PC-9 (cell line): Measurements from ENCODE around the gene SLC35G2. TPM values are rescaled to one million over a fixed set of nuclear protein-coding genes. Genes with fewer than 3 reads are reported as not detected.

Experiments
- BruUV-seq: library from RNA; stranded (reverse); fragments of 400-500 nt; replicated peaks from 2 replicates; lab custom pipeline; 2021; lab: Mats Ljungman, UMichigan
- CTCF ChIA-PET: fragments of 300-600 bp; sonication (Branson Sonifier 250); formaldehyde crosslinking; loops from one replicate; lab custom pipeline; 2022; ENCODE audit warnings: antibody characterized with exemption; lab: Charles Lee
- POLR2A ChIA-PET: fragments of 300-600 bp; sonication (Branson Sonifier 250); formaldehyde crosslinking; loops from one replicate; lab custom pipeline; 2022; ENCODE audit warnings: antibody characterized with exemption; ENCODE audit not compliant: unreplicated experiment; lab: Charles Lee
- DNase-seq, 2 experiments: peaks; one replicate each; pipeline versions ENCODE4 v3.0.0 to v3.0.0-alpha.2; 2015 to 2022; ENCODE audit warnings: mixed read lengths in 1 of 2
- H2AFZ ChIP-seq: fragments of 200-600 bp; sonication (generic); 2 replicates; pipeline ENCODE4 v1.8.1; 2017; ENCODE audit warnings: antibody characterized with exemption
- H3F3A ChIP-seq: fragments of 200-600 bp; sonication (generic); 2 replicates; pipeline ENCODE4 v1.8.1; 2017; ENCODE audit warnings: antibody characterized with exemption, mild to moderate bottlenecking, low read depth; ENCODE audit not compliant: insufficient read depth
- H3K27ac ChIP-seq: fragments of 200-600 bp; sonication (generic); 2 replicates; pipeline ENCODE4 v1.6.1; 2016; ENCODE audit warnings: mixed run types
- H3K27me3 ChIP-seq: fragments of 200-600 bp; sonication (generic); 2 replicates; pipeline ENCODE4 v1.6.1; 2016; ENCODE audit warnings: low read depth, mixed run types; ENCODE audit not compliant: insufficient read depth
- H3K36me3 ChIP-seq: fragments of 200-600 bp; sonication (generic); 2 replicates; pipeline ENCODE4 v1.6.1; 2016; ENCODE audit warnings: low read depth, mixed run types
- H3K4me1 ChIP-seq: fragments of 200-600 bp; sonication (generic); replicated peaks from 2 replicates; pipeline ENCODE4 v1.6.1; 2016; ENCODE audit warnings: mixed run types; ENCODE audit not compliant: insufficient read depth
- H3K4me2 ChIP-seq: fragments of 200-600 bp; sonication (generic); 2 replicates; pipeline ENCODE4 v1.6.1; 2017; ENCODE audit warnings: mixed run types
- H3K4me3 ChIP-seq: fragments of 200-600 bp; sonication (generic); 2 replicates; pipeline ENCODE4 v1.6.1; 2016; ENCODE audit warnings: mixed run types
- H3K79me2 ChIP-seq: fragments of 200-600 bp; sonication (generic); 2 replicates; pipeline ENCODE4 v1.6.1; 2017; ENCODE audit warnings: low read depth, mixed run types
- H3K9me2 ChIP-seq: fragments of 200-600 bp; sonication (generic); 2 replicates; pipeline ENCODE4 v1.8.1; 2017; ENCODE audit warnings: mild to moderate bottlenecking; ENCODE audit not compliant: insufficient read depth
- H3K9me3 ChIP-seq: fragments of 200-600 bp; sonication (generic); 2 replicates; pipeline ENCODE4 v1.8.1; 2016; ENCODE audit warnings: low read depth; ENCODE audit not compliant: insufficient read depth
- H4K20me1 ChIP-seq: fragments of 200-600 bp; sonication (generic); 2 replicates; pipeline ENCODE4 v1.8.1; 2017; ENCODE audit not compliant: insufficient read depth
- EZH2 ChIP-seq: fragments of 200-600 bp; sonication (generic); IDR thresholded peaks from 2 replicates; pipeline ENCODE4 v1.8.0; 2017; ENCODE audit warnings: antibody characterized with exemption, low read depth
- intact Hi-C: fragments of 100-400 bp; cut with micrococcal nuclease; formaldehyde crosslinking; loops from one replicate; pipeline ENCODE4 v1.10.0; 2022; ENCODE audit not compliant: unreplicated experiment
- total RNA-seq: library from RNA; stranded (reverse); gene quantifications from 2 replicates; pipeline ENCODE4 v1.2.3, GENCODE V29; 2021
- TF ChIP-seq, protein P1 (sequence below): fragments of 200-600 bp; sonication (generic); conservative IDR thresholded peaks from 2 replicates; pipeline ENCODE4 v1.6.1; 2017; ENCODE audit warnings: mixed run types, antibody characterized with exemption, mild to moderate bottlenecking, moderate library complexity

SLC35G2 gene
- total RNA-seq, 1 experiment from 2014 or later: 5.0 TPM

- Histone ChIP-seq H3K79me2 (peaks cover 62% of the 10 kb centered on the region), H3K4me2 (peak overlapping the region; percentile 88), H4K20me1 (peaks cover 3% of the 10 kb centered on the region; the same call in 1 of the 2 replicates), H3K4me3 (peak overlapping the region; percentile 86; the same call in 1 of the 2 replicates), H3K27ac (peak overlapping the region; percentile 59; the same call in 1 of the 2 replicates), H3F3A (peaks cover 15% of the 10 kb centered on the region), H2AFZ (no peak overlapping the region), H3K27me3 (no peaks in the 10 kb centered on the region), H3K9me2 (no peaks in the 10 kb centered on the region), H3K9me3 (no peaks in the 10 kb centered on the region), H3K36me3 (no peaks in the 10 kb centered on the region; the same call in 1 of the 2 replicates), H3K4me1 (peaks cover 20% of the 10 kb centered on the region)
- ChIA-PET CTCF (interaction anchor here (0.9 to 3.1 kb wide), 2 partner anchors 108 to 153 kb away, joined by 3 to 23 read pairs; partner anchors contain the start of gene STAG1), POLR2A (interaction anchor here (0.5 to 0.7 kb wide), 4 partner anchors 94 to 665 kb away, joined by 3 to 34 read pairs (median 4); no protein-coding TSS in a partner anchor)
- no peak for TF ChIP-seq EZH2
- TF ChIP-seq, protein P1, sequence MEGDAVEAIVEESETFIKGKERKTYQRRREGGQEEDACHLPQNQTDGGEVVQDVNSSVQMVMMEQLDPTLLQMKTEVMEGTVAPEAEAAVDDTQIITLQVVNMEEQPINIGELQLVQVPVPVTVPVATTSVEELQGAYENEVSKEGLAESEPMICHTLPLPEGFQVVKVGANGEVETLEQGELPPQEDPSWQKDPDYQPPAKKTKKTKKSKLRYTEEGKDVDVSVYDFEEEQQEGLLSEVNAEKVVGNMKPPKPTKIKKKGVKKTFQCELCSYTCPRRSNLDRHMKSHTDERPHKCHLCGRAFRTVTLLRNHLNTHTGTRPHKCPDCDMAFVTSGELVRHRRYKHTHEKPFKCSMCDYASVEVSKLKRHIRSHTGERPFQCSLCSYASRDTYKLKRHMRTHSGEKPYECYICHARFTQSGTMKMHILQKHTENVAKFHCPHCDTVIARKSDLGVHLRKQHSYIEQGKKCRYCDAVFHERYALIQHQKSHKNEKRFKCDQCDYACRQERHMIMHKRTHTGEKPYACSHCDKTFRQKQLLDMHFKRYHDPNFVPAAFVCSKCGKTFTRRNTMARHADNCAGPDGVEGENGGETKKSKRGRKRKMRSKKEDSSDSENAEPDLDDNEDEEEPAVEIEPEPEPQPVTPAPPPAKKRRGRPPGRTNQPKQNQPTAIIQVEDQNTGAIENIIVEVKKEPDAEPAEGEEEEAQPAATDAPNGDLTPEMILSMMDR: no peak
- no TSS peak for BruUV-seq
- DNase-seq: peak; percentile 11 to 40
- intact Hi-C loops: loop anchor here (5.0 kb wide), 2 partner anchors 83 to 97 kb away; partner anchors contain the start of gene IL20RB
These were observed 41.6 kb downstream of the SLC35G2 start for GRCh38 chr3:136860541-136860940.

DNA sequence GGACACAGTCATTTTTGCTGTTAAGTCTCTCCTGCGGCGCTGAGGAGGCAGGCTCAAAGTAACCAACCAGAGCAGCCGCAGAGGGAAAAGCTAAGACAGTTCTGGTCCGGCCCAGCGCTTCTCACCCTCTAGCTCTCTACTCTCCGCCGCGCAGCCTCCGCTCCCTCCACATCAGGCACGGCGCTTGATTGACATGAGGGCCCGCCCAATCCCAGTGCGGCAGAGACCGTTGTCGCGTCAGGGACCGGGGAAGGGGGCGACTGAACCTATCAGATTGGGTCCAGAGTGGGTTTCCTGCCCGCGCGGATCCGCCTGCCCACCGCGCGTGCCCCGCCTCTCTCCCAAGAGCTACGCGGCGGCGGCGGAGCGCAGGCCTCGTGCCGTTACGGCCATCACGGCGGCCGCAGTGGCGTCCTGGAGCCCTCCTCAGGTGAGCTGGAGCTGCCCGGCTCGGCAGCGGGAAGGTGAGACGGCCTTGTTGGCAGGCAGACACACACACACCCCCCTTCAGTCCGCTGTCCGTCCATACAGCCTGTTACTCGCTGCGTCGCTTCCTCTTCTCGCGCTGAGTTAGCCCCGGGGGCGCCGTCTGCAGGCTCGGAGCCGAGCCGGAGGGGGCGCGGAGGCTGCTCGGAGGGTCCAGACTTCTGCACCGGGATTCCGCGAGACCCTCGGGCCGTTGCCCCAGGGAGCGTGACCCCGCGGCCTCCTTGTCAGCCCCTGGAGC lies 43.1 kb downstream of the SLC35G2 start, which contains the start of gene NCK1:
NCK1 (plus strand) TSS at position 319 of the 727 bp plus-strand sequence. CDS start 65,794 bp downstream, outside the sequence.
- CTCF ChIA-PET: interaction anchor here (0.6 to 3.1 kb wide), 5 partner anchors 23 to 1285 kb away, joined by 3 to 23 read pairs (median 8); partner anchors contain the start of gene STAG1
- no TSS peak for BruUV-seq
- intact Hi-C loops: loop anchor here (1.0 to 5.0 kb wide), 5 partner anchors 43 to 152 kb away; partner anchors contain the start of genes IL20RB, SLC35G2 and STAG1

More for the DNA sequence above, 43.1 kb downstream of the SLC35G2 start, which contains the start of gene NCK1:
- H3K4me1 ChIP-seq: peaks cover 20% of the 10 kb centered on the region
- H3F3A ChIP-seq: peaks cover 15% of the 10 kb centered on the region
- peak; percentile 92 to 99 for DNase-seq
- POLR2A ChIA-PET: interaction anchor here (0.5 to 1.8 kb wide), 10 partner anchors 23 to 666 kb away, joined by 3 to 25 read pairs (median 4); partner anchors contain the start of genes MSL2 and STAG1
- peak within 1 kb of the TSS; percentile 88 for H3K4me2 ChIP-seq
- peaks cover 11% of the 10 kb centered on the region; the same call in 1 of the 2 replicates for H4K20me1 ChIP-seq
- H3K36me3 ChIP-seq: no peaks in the 10 kb centered on the region; the same call in 1 of the 2 replicates
- H3K79me2 ChIP-seq: peaks cover 72% of the 10 kb centered on the region
- H2AFZ ChIP-seq: peak within 1 kb of the TSS; percentile 96
- no peak for TF ChIP-seq EZH2
- TF ChIP-seq, protein P1: no peak
- no peaks in the 10 kb centered on the region for H3K27me3 ChIP-seq
- H3K27ac ChIP-seq: peak within 1 kb of the TSS; percentile 82
- H3K4me3 ChIP-seq: peak within 1 kb of the TSS; percentile 86
- no peaks in the 10 kb centered on the region for H3K9me3 ChIP-seq
- no peaks in the 10 kb centered on the region for H3K9me2 ChIP-seq
